ENCODE results near the gene RAB17. TPM values are rescaled to one million over a fixed set of nuclear protein-coding genes. Genes with fewer than 3 reads are reported as not detected.

Gene RAB17
- total RNA-seq, 1 experiment from 2014 or later: 60.9 TPM

GRCh38 chr2:237604960-237605359 is 14.4 kb upstream of the RAB17 start:
- no peaks in the 10 kb centered on the region for H3K9me3 Mint-ChIP-seq (ENCODE audit: unreplicated experiment)
- H3K4me3 Mint-ChIP-seq (ENCODE audit: unreplicated experiment): no peak overlapping the region
- peak in 1 of 2 experiments; percentile 19 for TF ChIP-seq CTCF (IDR thresholded peaks at IDR 0.05; ENCODE audit: insufficient read depth in 1 of 2, low read depth in 1 of 2, low read length in 1 of 2, severe bottlenecking in 1 of 2, unreplicated experiment in 1 of 2)
- H3K9me3 ChIP-seq: no peaks in the 10 kb centered on the region
- H3K4me1 ChIP-seq: peaks cover 37% of the 10 kb centered on the region
- no peaks in the 10 kb centered on the region for H3K36me3 ChIP-seq (ENCODE audit: control insufficient read depth, insufficient read depth, low read length)
- H3K4me1 Mint-ChIP-seq (ENCODE audit: low read depth, unreplicated experiment): peaks cover 20% of the 10 kb centered on the region
- H3K27me3 ChIP-seq (replicated peaks; ENCODE audit: control insufficient read depth, insufficient read depth, low read length): no peaks in the 10 kb centered on the region
- intact Hi-C loops (cut with micrococcal nuclease; ENCODE audit: unreplicated experiment): loop anchor here (1.0 kb wide), 1 partner anchor 140 kb away; no protein-coding TSS in a partner anchor
- ChIA-PET POLR2A (interaction anchor here (0.6 kb wide), 1 partner anchor 77 kb away, joined by 3 read pairs; no protein-coding TSS in a partner anchor), CTCF (interaction anchor here (1.4 kb wide), 1 partner anchor 170 kb away, joined by 4 read pairs; no protein-coding TSS in a partner anchor)
- H3K27me3 Mint-ChIP-seq (ENCODE audit: insufficient read depth, unreplicated experiment): no peaks in the 10 kb centered on the region
- no peak overlapping the region for H3K27ac Mint-ChIP-seq (ENCODE audit: unreplicated experiment)
- no TSS peak for BruUV-seq (replicated peaks)
- no peak overlapping the region for H3K4me3 ChIP-seq (ENCODE audit: low read depth, low read length)
- H3K36me3 Mint-ChIP-seq (ENCODE audit: insufficient read depth, unreplicated experiment): no peaks in the 10 kb centered on the region
- peak in 1 of 2 experiments; percentile 38 for DNase-seq

GRCh38 chr2:237604391-237604790 is 13.9 kb upstream of the RAB17 start:
- Mint-ChIP-seq H3K27me3 (ENCODE audit: insufficient read depth, unreplicated experiment) (no peaks in the 10 kb centered on the region), H3K27ac (ENCODE audit: unreplicated experiment) (no peak overlapping the region), H3K4me1 (ENCODE audit: low read depth, unreplicated experiment) (peaks cover 15% of the 10 kb centered on the region), H3K4me3 (ENCODE audit: unreplicated experiment) (no peak overlapping the region), H3K9me3 (ENCODE audit: unreplicated experiment) (no peaks in the 10 kb centered on the region), H3K36me3 (ENCODE audit: insufficient read depth, unreplicated experiment) (no peaks in the 10 kb centered on the region)
- H3K4me1 ChIP-seq: peaks cover 42% of the 10 kb centered on the region
- intact Hi-C loops (cut with micrococcal nuclease; ENCODE audit: unreplicated experiment): no loop called here
- DNase-seq: no peak
- H3K9me3 ChIP-seq: no peaks in the 10 kb centered on the region
- no peaks in the 10 kb centered on the region for H3K36me3 ChIP-seq (ENCODE audit: control insufficient read depth, insufficient read depth, low read length)
- no peak overlapping the region for H3K4me3 ChIP-seq (ENCODE audit: low read depth, low read length)
- ChIA-PET POLR2A (interaction anchor here (0.6 to 0.7 kb wide), 2 partner anchors 12 to 78 kb away, joined by 3 to 7 read pairs; no protein-coding TSS in a partner anchor), CTCF (interaction anchor here (0.6 to 1.4 kb wide), 2 partner anchors 137 to 171 kb away, joined by 3 to 4 read pairs; no protein-coding TSS in a partner anchor)
- BruUV-seq (replicated peaks): no TSS peak
- no peaks in the 10 kb centered on the region for H3K27me3 ChIP-seq (replicated peaks; ENCODE audit: control insufficient read depth, insufficient read depth, low read length)
- TF ChIP-seq CTCF (IDR thresholded peaks at IDR 0.05; ENCODE audit: insufficient read depth in 1 of 2, low read depth in 1 of 2, low read length in 1 of 2, severe bottlenecking in 1 of 2, unreplicated experiment in 1 of 2): no peak

DNA sequence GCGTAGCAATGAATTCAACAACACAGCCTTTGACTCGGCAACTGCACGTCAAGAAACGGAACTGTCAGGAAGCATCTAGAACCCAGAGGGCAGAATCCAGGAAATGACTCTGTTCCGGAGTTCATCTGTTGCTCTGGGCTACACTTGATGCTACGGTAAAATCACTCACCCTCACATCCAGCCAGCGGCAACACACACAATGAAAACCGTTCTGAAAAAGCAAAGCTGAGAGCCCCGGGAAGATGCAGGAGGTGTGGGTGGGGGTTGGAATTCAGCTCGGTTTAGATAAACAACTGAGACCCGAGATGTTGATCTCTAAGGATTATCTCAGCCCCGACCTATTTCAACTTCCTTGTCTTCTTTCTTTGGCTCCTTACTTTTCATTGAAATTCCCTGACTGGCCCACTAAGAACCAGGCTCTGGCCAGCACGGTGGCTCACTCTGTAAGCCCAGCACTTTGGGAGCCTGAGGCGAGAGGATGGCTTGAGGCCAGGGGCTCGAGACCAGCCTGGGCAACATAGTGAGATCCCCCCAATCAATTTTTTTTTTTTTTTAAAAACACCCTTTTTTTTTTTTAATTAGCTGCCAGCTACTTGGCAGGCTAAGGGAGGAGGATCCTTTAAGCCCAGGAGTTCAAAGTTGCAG is 13.3 kb upstream of the RAB17 start:
- Mint-ChIP-seq H3K4me3 (ENCODE audit: unreplicated experiment) (no peak overlapping the region), H3K27me3 (ENCODE audit: insufficient read depth, unreplicated experiment) (no peaks in the 10 kb centered on the region), H3K36me3 (ENCODE audit: insufficient read depth, unreplicated experiment) (no peaks in the 10 kb centered on the region), H3K9me3 (ENCODE audit: unreplicated experiment) (no peaks in the 10 kb centered on the region), H3K4me1 (ENCODE audit: low read depth, unreplicated experiment) (peaks cover 15% of the 10 kb centered on the region), H3K27ac (ENCODE audit: unreplicated experiment) (no peak overlapping the region)
- DNase-seq: no peak
- Histone ChIP-seq H3K4me3 (ENCODE audit: low read depth, low read length) (no peak overlapping the region), H3K27me3 (replicated peaks; ENCODE audit: control insufficient read depth, insufficient read depth, low read length) (no peaks in the 10 kb centered on the region), H3K9me3 (no peaks in the 10 kb centered on the region), H3K36me3 (ENCODE audit: control insufficient read depth, insufficient read depth, low read length) (no peaks in the 10 kb centered on the region), H3K4me1 (peaks cover 42% of the 10 kb centered on the region)
- intact Hi-C loops (cut with micrococcal nuclease; ENCODE audit: unreplicated experiment): no loop called here
- CTCF ChIA-PET: interaction anchor here (0.6 kb wide), 1 partner anchor 137 kb away, joined by 3 read pairs; no protein-coding TSS in a partner anchor
- POLR2A ChIA-PET: interaction anchor here (0.7 kb wide), 1 partner anchor 11 kb away, joined by 7 read pairs; no protein-coding TSS in a partner anchor
- TF ChIP-seq CTCF (IDR thresholded peaks at IDR 0.05; ENCODE audit: insufficient read depth in 1 of 2, low read depth in 1 of 2, low read length in 1 of 2, severe bottlenecking in 1 of 2, unreplicated experiment in 1 of 2): no peak
- BruUV-seq (replicated peaks): no TSS peak
